Measurements from ENCODE around the gene TMEM163.

Gene TMEM163

DNA sequence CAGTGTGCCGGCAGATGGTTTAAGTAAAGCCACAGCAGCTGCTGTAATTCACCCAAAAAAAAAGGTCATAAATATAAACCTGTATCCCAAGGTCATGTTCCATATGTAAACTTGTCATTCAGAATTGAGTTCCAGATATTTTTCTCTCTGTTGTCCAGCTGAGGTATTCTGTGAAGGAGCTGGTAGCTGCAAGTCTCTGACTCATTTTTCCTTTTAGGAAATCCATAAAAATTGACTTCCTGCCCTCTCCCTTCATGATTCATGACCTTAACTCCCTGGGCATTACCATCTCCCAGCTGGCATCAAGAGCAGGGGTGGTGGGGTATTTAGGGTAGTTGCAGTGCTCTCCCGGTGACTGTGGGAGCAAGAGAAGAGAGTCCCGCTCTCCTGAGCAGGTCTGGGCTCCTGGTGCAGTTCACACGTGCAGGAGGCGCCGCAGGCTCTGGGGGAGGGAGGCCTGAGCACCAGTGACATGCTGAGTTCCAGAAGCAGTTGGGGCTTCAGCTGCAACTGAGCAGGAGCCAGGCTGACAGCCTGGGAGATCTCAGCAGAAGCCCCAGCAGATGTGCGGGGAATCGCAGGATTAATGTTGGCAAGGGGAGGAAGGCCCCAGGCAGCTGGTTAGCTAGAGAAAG is 272.3 kb downstream of the TMEM163 start:
- Histone ChIP-seq H2BK15ac (replicated peaks; ENCODE audit: low read depth) (no peak overlapping the region), H3K4me2 (ENCODE audit: low read length) (no peak overlapping the region), H3K27ac (ENCODE audit: low read depth, low read length) (no peak overlapping the region), H3K18ac (ENCODE audit: low read length) (no peak overlapping the region), H2AK5ac (ENCODE audit: low read length) (no peak overlapping the region), H2BK5ac (ENCODE audit: low read length) (no peak overlapping the region), H3K79me2 (ENCODE audit: control insufficient read depth, insufficient read depth, low read length) (no peaks in the 10 kb centered on the region), H4K5ac (ENCODE audit: low read length) (no peak overlapping the region), H4K8ac (ENCODE audit: low read depth, low read length) (no peak overlapping the region), H3K9ac (ENCODE audit: low read length) (no peak overlapping the region), H3K4ac (ENCODE audit: low read depth, low read length) (no peak overlapping the region), H3K23ac (ENCODE audit: low read length) (no peak overlapping the region), H3K56ac (ENCODE audit: low read length) (no peak overlapping the region), H3K4me3 (ENCODE audit: low read length) (no peak overlapping the region), H2BK120ac (ENCODE audit: low read depth, low read length) (no peak overlapping the region), H3K27me3 (ENCODE audit: insufficient read depth, low read length, poor library complexity) (no peaks in the 10 kb centered on the region), H3K79me1 (ENCODE audit: low read length) (no peaks in the 10 kb centered on the region), H3K4me1 (ENCODE audit: control insufficient read depth, low read depth, low read length) (no peaks in the 10 kb centered on the region), H3K36me3 (ENCODE audit: control insufficient read depth, insufficient read depth, low read length) (no peaks in the 10 kb centered on the region)
- DNase-seq = no peak
- WGBS (ENCODE audit: extremely low coverage, insufficient coverage, low lambda C conversion rate) = no CpG with 5 or more reads among the region's 8 CpGs

DNA sequence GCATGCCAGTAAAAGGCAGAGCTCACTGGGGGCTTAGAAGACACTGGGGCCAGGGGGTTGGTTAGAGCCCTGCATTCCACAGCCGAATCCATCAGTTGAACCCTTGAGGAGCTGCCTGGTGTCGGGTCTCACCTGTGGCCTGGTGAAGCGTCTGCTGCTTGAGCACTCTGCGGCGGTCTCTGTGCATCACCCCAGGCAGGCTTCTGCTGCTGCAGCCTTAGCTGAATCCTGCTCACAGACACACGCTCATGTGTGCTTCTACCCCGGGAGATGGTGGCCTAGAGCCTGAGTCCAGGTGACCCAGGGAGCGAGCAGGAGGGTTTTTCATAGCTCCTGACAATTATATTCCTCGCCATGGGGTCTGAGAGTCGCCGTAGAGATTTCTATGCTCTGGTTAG is 272.8 kb downstream of the TMEM163 start:
- Histone ChIP-seq H3K56ac (ENCODE audit: low read length) (no peak overlapping the region), H3K27ac (ENCODE audit: low read depth, low read length) (no peak overlapping the region), H2BK120ac (ENCODE audit: low read depth, low read length) (no peak overlapping the region), H3K36me3 (ENCODE audit: control insufficient read depth, insufficient read depth, low read length) (no peaks in the 10 kb centered on the region), H3K4me3 (ENCODE audit: low read length) (no peak overlapping the region), H3K9ac (ENCODE audit: low read length) (no peak overlapping the region), H4K8ac (ENCODE audit: low read depth, low read length) (no peak overlapping the region), H4K5ac (ENCODE audit: low read length) (no peak overlapping the region), H3K18ac (ENCODE audit: low read length) (no peak overlapping the region), H3K23ac (ENCODE audit: low read length) (no peak overlapping the region), H3K4ac (ENCODE audit: low read depth, low read length) (no peak overlapping the region), H3K4me2 (ENCODE audit: low read length) (no peak overlapping the region), H3K27me3 (ENCODE audit: insufficient read depth, low read length, poor library complexity) (no peaks in the 10 kb centered on the region), H2AK5ac (ENCODE audit: low read length) (no peak overlapping the region), H3K79me2 (ENCODE audit: control insufficient read depth, insufficient read depth, low read length) (no peaks in the 10 kb centered on the region), H3K4me1 (ENCODE audit: control insufficient read depth, low read depth, low read length) (no peaks in the 10 kb centered on the region), H2BK15ac (replicated peaks; ENCODE audit: low read depth) (no peak overlapping the region), H2BK5ac (ENCODE audit: low read length) (no peak overlapping the region), H3K79me1 (ENCODE audit: low read length) (no peaks in the 10 kb centered on the region)
- no peak for DNase-seq
- no CpG with 5 or more reads among the region's 11 CpGs for WGBS (ENCODE audit: extremely low coverage, insufficient coverage, low lambda C conversion rate)

DNA sequence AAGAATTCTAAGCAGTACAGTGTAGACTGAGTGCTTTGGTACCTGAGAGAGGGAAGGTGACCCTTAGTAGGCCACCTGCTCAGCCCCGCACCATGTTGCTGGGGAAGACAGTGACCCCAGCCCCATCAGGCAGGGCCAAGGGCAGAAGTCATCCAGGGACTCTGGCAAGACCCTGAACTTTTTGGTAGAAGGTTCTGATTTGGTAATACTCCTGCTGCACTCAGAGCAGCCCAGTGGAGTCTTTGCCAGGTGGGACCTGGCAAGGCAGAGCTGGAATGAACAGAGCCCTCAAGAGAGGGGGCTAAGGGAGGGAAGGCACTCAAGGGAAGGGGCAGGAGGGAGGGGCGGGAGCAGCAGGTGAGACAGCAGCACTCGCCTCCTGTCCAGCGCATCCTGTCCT is 273.7 kb downstream of the TMEM163 start:
- Histone ChIP-seq H3K4me3 (ENCODE audit: low read length) (no peak overlapping the region), H3K18ac (ENCODE audit: low read length) (no peak overlapping the region), H3K4ac (ENCODE audit: low read depth, low read length) (no peak overlapping the region), H3K79me2 (ENCODE audit: control insufficient read depth, insufficient read depth, low read length) (no peaks in the 10 kb centered on the region), H3K27me3 (ENCODE audit: insufficient read depth, low read length, poor library complexity) (no peaks in the 10 kb centered on the region), H2BK120ac (ENCODE audit: low read depth, low read length) (no peak overlapping the region), H3K9ac (ENCODE audit: low read length) (no peak overlapping the region), H3K79me1 (ENCODE audit: low read length) (no peaks in the 10 kb centered on the region), H3K4me2 (ENCODE audit: low read length) (no peak overlapping the region), H3K27ac (ENCODE audit: low read depth, low read length) (no peak overlapping the region), H3K23ac (ENCODE audit: low read length) (no peak overlapping the region), H3K4me1 (ENCODE audit: control insufficient read depth, low read depth, low read length) (no peaks in the 10 kb centered on the region), H3K56ac (ENCODE audit: low read length) (no peak overlapping the region), H3K36me3 (ENCODE audit: control insufficient read depth, insufficient read depth, low read length) (no peaks in the 10 kb centered on the region), H2BK15ac (replicated peaks; ENCODE audit: low read depth) (no peak overlapping the region), H4K5ac (ENCODE audit: low read length) (no peak overlapping the region), H4K8ac (ENCODE audit: low read depth, low read length) (no peak overlapping the region), H2AK5ac (ENCODE audit: low read length) (no peak overlapping the region), H2BK5ac (ENCODE audit: low read length) (no peak overlapping the region)
- DNase-seq = no peak
- WGBS (ENCODE audit: extremely low coverage, insufficient coverage, low lambda C conversion rate) = no CpG with 5 or more reads among the region's 4 CpGs

DNA sequence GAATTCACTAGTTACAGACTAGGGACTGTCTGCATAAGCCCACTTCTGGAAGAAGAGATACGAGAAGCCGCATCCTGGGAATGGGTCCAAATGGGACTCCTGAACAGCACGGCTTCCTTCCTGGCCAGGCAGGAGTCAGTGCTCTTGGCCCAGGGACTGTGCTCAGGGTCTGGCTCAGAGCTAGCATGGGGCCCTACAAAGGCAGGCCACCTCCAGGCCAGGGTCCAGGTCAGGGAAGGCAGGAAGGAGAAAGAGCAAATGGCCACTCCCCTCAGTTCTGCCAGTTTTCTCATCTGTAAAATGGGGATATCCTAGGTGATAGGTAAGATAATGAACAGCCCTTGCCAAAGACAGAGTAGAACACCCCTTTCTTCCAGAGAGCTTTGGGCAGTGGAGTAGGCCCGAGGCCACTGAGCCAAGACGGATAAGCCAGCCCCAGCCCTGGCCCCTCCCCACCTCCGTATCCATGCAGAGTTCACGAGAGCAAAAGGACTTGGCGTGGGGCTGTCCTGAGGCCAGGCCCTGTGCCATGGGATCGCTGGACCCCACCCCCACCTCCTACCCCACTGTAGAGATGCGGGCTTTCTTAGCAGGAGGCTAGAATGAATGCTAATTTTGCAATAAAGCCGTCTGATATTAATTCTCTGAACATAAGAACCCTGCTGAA is 274.9 kb downstream of the TMEM163 start:
- Histone ChIP-seq H3K4ac (ENCODE audit: low read depth, low read length) (no peak overlapping the region), H2BK5ac (ENCODE audit: low read length) (no peak overlapping the region), H2AK5ac (ENCODE audit: low read length) (no peak overlapping the region), H2BK15ac (replicated peaks; ENCODE audit: low read depth) (no peak overlapping the region), H3K4me3 (ENCODE audit: low read length) (no peak overlapping the region), H3K27me3 (ENCODE audit: insufficient read depth, low read length, poor library complexity) (no peaks in the 10 kb centered on the region), H3K56ac (ENCODE audit: low read length) (no peak overlapping the region), H3K79me2 (ENCODE audit: control insufficient read depth, insufficient read depth, low read length) (no peaks in the 10 kb centered on the region), H3K36me3 (ENCODE audit: control insufficient read depth, insufficient read depth, low read length) (no peaks in the 10 kb centered on the region), H3K27ac (ENCODE audit: low read depth, low read length) (no peak overlapping the region), H3K18ac (ENCODE audit: low read length) (no peak overlapping the region), H3K23ac (ENCODE audit: low read length) (no peak overlapping the region), H3K4me1 (ENCODE audit: control insufficient read depth, low read depth, low read length) (no peaks in the 10 kb centered on the region), H3K9ac (ENCODE audit: low read length) (no peak overlapping the region), H3K79me1 (ENCODE audit: low read length) (no peaks in the 10 kb centered on the region), H2BK120ac (ENCODE audit: low read depth, low read length) (no peak overlapping the region), H3K4me2 (ENCODE audit: low read length) (no peak overlapping the region), H4K8ac (ENCODE audit: low read depth, low read length) (no peak overlapping the region), H4K5ac (ENCODE audit: low read length) (no peak overlapping the region)
- no CpG with 5 or more reads among the region's 11 CpGs for WGBS (ENCODE audit: extremely low coverage, insufficient coverage, low lambda C conversion rate)
- DNase-seq = no peak

DNA sequence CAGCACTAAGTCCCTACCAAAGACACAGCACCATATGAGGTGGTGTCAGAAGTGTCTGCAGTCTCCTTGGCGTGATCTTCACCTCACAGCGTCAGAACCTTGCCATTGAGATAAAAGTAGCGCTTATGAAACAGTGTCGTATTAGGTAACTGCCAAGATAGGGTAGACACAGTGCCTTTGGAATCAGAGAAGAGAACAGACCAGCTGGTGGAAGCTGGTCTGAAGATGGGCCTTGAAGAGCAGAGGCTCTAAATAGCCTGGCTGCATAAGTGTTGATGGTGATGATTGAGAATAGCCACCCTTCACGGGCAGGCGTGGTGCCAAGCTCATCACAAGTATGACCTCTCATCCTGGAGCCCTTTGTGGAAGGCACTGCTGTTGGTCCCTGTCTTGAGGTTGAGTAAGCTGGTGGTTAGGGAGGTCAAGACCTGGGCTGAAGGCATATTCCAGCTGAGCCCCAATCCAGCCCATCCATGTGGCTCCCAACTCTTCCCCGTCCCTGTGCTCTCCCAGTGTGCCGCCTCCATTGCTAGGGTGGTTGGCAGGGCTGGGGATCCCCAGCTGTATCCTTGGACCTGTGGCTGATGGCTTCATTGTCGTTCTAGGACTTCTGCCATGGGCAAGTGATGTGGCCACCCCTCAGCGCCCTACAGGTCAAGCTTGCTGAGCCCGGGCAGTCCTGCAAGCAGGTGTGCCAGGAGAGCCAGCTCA is 277.5 kb downstream of the TMEM163 start:
- Histone ChIP-seq H3K9ac (ENCODE audit: low read length) (no peak overlapping the region), H3K56ac (ENCODE audit: low read length) (no peak overlapping the region), H4K5ac (ENCODE audit: low read length) (no peak overlapping the region), H3K4me2 (ENCODE audit: low read length) (no peak overlapping the region), H3K27me3 (ENCODE audit: insufficient read depth, low read length, poor library complexity) (no peaks in the 10 kb centered on the region), H2BK15ac (replicated peaks; ENCODE audit: low read depth) (no peak overlapping the region), H2AK5ac (ENCODE audit: low read length) (no peak overlapping the region), H3K79me1 (ENCODE audit: low read length) (no peaks in the 10 kb centered on the region), H3K23ac (ENCODE audit: low read length) (no peak overlapping the region), H3K27ac (ENCODE audit: low read depth, low read length) (no peak overlapping the region), H2BK5ac (ENCODE audit: low read length) (no peak overlapping the region), H3K4me3 (ENCODE audit: low read length) (no peak overlapping the region), H3K79me2 (ENCODE audit: control insufficient read depth, insufficient read depth, low read length) (no peaks in the 10 kb centered on the region), H4K8ac (ENCODE audit: low read depth, low read length) (no peak overlapping the region), H3K4me1 (ENCODE audit: control insufficient read depth, low read depth, low read length) (no peaks in the 10 kb centered on the region), H3K4ac (ENCODE audit: low read depth, low read length) (no peak overlapping the region), H3K18ac (ENCODE audit: low read length) (no peak overlapping the region), H3K36me3 (ENCODE audit: control insufficient read depth, insufficient read depth, low read length) (no peaks in the 10 kb centered on the region), H2BK120ac (ENCODE audit: low read depth, low read length) (no peak overlapping the region)
- DNase-seq = no peak
- no CpG with 5 or more reads among the region's 11 CpGs for WGBS (ENCODE audit: extremely low coverage, insufficient coverage, low lambda C conversion rate)

Measured in mesendoderm (in vitro differentiated cells).